ENCODE results near the gene FAM13C.

Gene FAM13C

GRCh38 chr10:59284118-59284975, 78.0 kb downstream of the FAM13C start:
- TF ChIP-seq EZH2 (IDR thresholded peaks at IDR 0.05; ENCODE audit: borderline replicate concordance, low read depth, low read length, severe bottlenecking) (no peak), CTCF (IDR thresholded peaks at IDR 0.05; ENCODE audit: borderline replicate concordance, extremely low read depth, low read length, poor library complexity, severe bottlenecking) (no peak)
- Histone ChIP-seq H3K36me3 (ENCODE audit: insufficient read depth, low read length) (no peaks in the 10 kb centered on the region), H3K79me2 (ENCODE audit: insufficient read depth, low read length) (no peaks in the 10 kb centered on the region), H2AFZ (ENCODE audit: low read depth, low read length) (no peak overlapping the region), H3K4me1 (ENCODE audit: insufficient read depth, low read length) (no peaks in the 10 kb centered on the region), H3K4me3 (ENCODE audit: low read depth in 1 of 2, low read length in 2 of 2) (no peak overlapping the region), H3K27me3 (ENCODE audit: insufficient read depth, low read length, poor library complexity) (no peaks in the 10 kb centered on the region), H3K9ac (ENCODE audit: low read depth, low read length) (no peak overlapping the region), H3K27ac (ENCODE audit: low read length) (no peak overlapping the region), H3K9me3 (ENCODE audit: insufficient read depth, low read length, severe bottlenecking) (no peaks in the 10 kb centered on the region), H3K4me2 (ENCODE audit: insufficient read depth, low read length) (no peak overlapping the region), H4K20me1 (ENCODE audit: insufficient read depth, low read length) (no peaks in the 10 kb centered on the region)
- DNase-seq: no peak
- ATAC-seq (ENCODE audit: insufficient read depth, low read depth): no peak

- no peak for TF ChIP-seq EZH2 (IDR thresholded peaks at IDR 0.05; ENCODE audit: borderline replicate concordance, low read depth, low read length, severe bottlenecking)
- no peak for TF ChIP-seq CTCF (IDR thresholded peaks at IDR 0.05; ENCODE audit: borderline replicate concordance, extremely low read depth, low read length, poor library complexity, severe bottlenecking)
- Histone ChIP-seq H4K20me1 (ENCODE audit: insufficient read depth, low read length) (no peaks in the 10 kb centered on the region), H3K4me1 (ENCODE audit: insufficient read depth, low read length) (no peaks in the 10 kb centered on the region), H3K79me2 (ENCODE audit: insufficient read depth, low read length) (no peaks in the 10 kb centered on the region), H3K9ac (ENCODE audit: low read depth, low read length) (no peak overlapping the region), H3K4me3 (ENCODE audit: low read depth in 1 of 2, low read length in 2 of 2) (no peak overlapping the region), H3K4me2 (ENCODE audit: insufficient read depth, low read length) (no peak overlapping the region), H2AFZ (ENCODE audit: low read depth, low read length) (no peak overlapping the region), H3K27ac (ENCODE audit: low read length) (no peak overlapping the region), H3K36me3 (ENCODE audit: insufficient read depth, low read length) (no peaks in the 10 kb centered on the region), H3K9me3 (ENCODE audit: insufficient read depth, low read length, severe bottlenecking) (no peaks in the 10 kb centered on the region), H3K27me3 (ENCODE audit: insufficient read depth, low read length, poor library complexity) (no peaks in the 10 kb centered on the region)
- ATAC-seq (ENCODE audit: insufficient read depth, low read depth): no peak
- no peak for DNase-seq
Observed at GRCh38 chr10:59283456-59284091, 78.8 kb downstream of the FAM13C start.

- no peak overlapping the region for H3K4me2 ChIP-seq (ENCODE audit: insufficient read depth, low read length)
- H3K9ac ChIP-seq (ENCODE audit: low read depth, low read length): no peak overlapping the region
- no peaks in the 10 kb centered on the region for H3K4me1 ChIP-seq (ENCODE audit: insufficient read depth, low read length)
- no peaks in the 10 kb centered on the region for H3K79me2 ChIP-seq (ENCODE audit: insufficient read depth, low read length)
- H3K4me3 ChIP-seq (ENCODE audit: low read depth in 1 of 2, low read length in 2 of 2): no peak overlapping the region
- H3K27me3 ChIP-seq (ENCODE audit: insufficient read depth, low read length, poor library complexity): no peaks in the 10 kb centered on the region
- no peaks in the 10 kb centered on the region for H4K20me1 ChIP-seq (ENCODE audit: insufficient read depth, low read length)
- no peak for ATAC-seq (ENCODE audit: insufficient read depth, low read depth)
- H3K9me3 ChIP-seq (ENCODE audit: insufficient read depth, low read length, severe bottlenecking): no peaks in the 10 kb centered on the region
- H2AFZ ChIP-seq (ENCODE audit: low read depth, low read length): no peak overlapping the region
- no peak for DNase-seq
- TF ChIP-seq EZH2 (IDR thresholded peaks at IDR 0.05; ENCODE audit: borderline replicate concordance, low read depth, low read length, severe bottlenecking): no peak
- TF ChIP-seq CTCF (IDR thresholded peaks at IDR 0.05; ENCODE audit: borderline replicate concordance, extremely low read depth, low read length, poor library complexity, severe bottlenecking): no peak
- H3K36me3 ChIP-seq (ENCODE audit: insufficient read depth, low read length): no peaks in the 10 kb centered on the region
- no peak overlapping the region for H3K27ac ChIP-seq (ENCODE audit: low read length)
Observed at GRCh38 chr10:59281861-59282260, 80.5 kb downstream of the FAM13C start.

Measured in DND-41 (cell line).